AG04449 (cell line): ENCODE results near the gene ATP5PO.
"Not testable (repeated sequence)": the region's sequence is repeated elsewhere in the genome, so short reads cannot be mapped to it uniquely, and the experiment has no call there.

ENCODE experiments used
- CTCF ChIA-PET: fragments of 350-600 bp; formaldehyde crosslinking; extraction: SDS; loops from one replicate; lab custom pipeline; 2021; ENCODE audit warnings: antibody characterized with exemption; lab: Yijun Ruan, JAX
- POLR2A ChIA-PET: fragments of 400-600, 350-600 bp; formaldehyde crosslinking; extraction: SDS; loops from one replicate; lab custom pipeline; 2020; ENCODE audit warnings: antibody characterized with exemption, inconsistent platforms; lab: Yijun Ruan, JAX
- DNase-seq: peaks from one replicate; pipeline ENCODE4 v3.0.0-alpha.2; 2010; ENCODE audit warnings: low read depth, low spot score
- H3K4me3 ChIP-seq: 2 replicates; pipeline ENCODE4 v1.5.1; 2011; ENCODE audit warnings: low read depth, mild to moderate bottlenecking, control low read depth, low read length
- CTCF ChIP-seq: IDR thresholded peaks from one replicate; pipeline ENCODE4 v1.5.1; 2011; ENCODE audit warnings: mild to moderate bottlenecking, moderate library complexity, low read length, control low read depth, inconsistent platforms; ENCODE audit not compliant: insufficient read depth; ENCODE audit errors: missing control alignments

The ATP5PO gene

GRCh38 chr21:33937931-33938339, 22.3 kb upstream of the ATP5PO start:
- no peak overlapping the region for H3K4me3 ChIP-seq
- CTCF ChIA-PET: interaction anchor here (0.7 to 5.3 kb wide), 3 partner anchors 14 to 430 kb away, joined by 3 to 50 read pairs (median 9); no protein-coding TSS in a partner anchor
- POLR2A ChIA-PET: no interaction called here
- no peak for TF ChIP-seq CTCF
- DNase-seq: no peak

- no peak for TF ChIP-seq CTCF
- DNase-seq: no peak
- no peak overlapping the region for H3K4me3 ChIP-seq
- CTCF ChIA-PET: interaction anchor here (0.8 to 5.3 kb wide), 5 partner anchors 13 to 425 kb away, joined by 3 to 50 read pairs (median 3); no protein-coding TSS in a partner anchor
- POLR2A ChIA-PET: no interaction called here
Observed at GRCh38 chr21:33937146-33937545, 21.5 kb upstream of the ATP5PO start.

GRCh38 chr21:33936301-33937038, 20.9 kb upstream of the ATP5PO start:
- POLR2A ChIA-PET: no interaction called here
- no peak for DNase-seq
- no peak overlapping the region for H3K4me3 ChIP-seq
- CTCF ChIA-PET: interaction anchor here (0.8 to 5.3 kb wide), 5 partner anchors 13 to 426 kb away, joined by 3 to 50 read pairs (median 3); no protein-coding TSS in a partner anchor
- TF ChIP-seq CTCF: no peak

GRCh38 chr21:33932731-33933130, 17.1 kb upstream of the ATP5PO start:
- H3K4me3 ChIP-seq: no peak overlapping the region
- POLR2A ChIA-PET: no interaction called here
- no peak for DNase-seq
- CTCF ChIA-PET: interaction anchor here (0.8 to 3.3 kb wide), 3 partner anchors 9 to 415 kb away, joined by 3 to 30 read pairs (median 6); no protein-coding TSS in a partner anchor
- TF ChIP-seq CTCF: no peak

- POLR2A ChIA-PET: no interaction called here
- no peak for DNase-seq
- TF ChIP-seq CTCF: no peak
- H3K4me3 ChIP-seq: peak overlapping the region; percentile 20; the same call in 1 of the 2 replicates
- CTCF ChIA-PET: interaction anchor here (0.8 to 3.3 kb wide), 3 partner anchors 8 to 419 kb away, joined by 3 to 30 read pairs (median 5); no protein-coding TSS in a partner anchor
Observed at GRCh38 chr21:33931799-33932390, 16.3 kb upstream of the ATP5PO start.

GRCh38 chr21:33931052-33931798, 15.6 kb upstream of the ATP5PO start:
- DNase-seq, POLR2A ChIA-PET, H3K4me3 ChIP-seq: not testable (repeated sequence)
- CTCF ChIA-PET: interaction anchor here (0.8 to 1.0 kb wide), 2 partner anchors 416 to 419 kb away, joined by 3 to 5 read pairs; no protein-coding TSS in a partner anchor

- POLR2A ChIA-PET, H3K4me3 ChIP-seq, CTCF ChIA-PET, DNase-seq: not testable (repeated sequence)
Observed at GRCh38 chr21:33926248-33926647, 10.6 kb upstream of the ATP5PO start.
